NCI-H2227 treated with DMSO at 0.1 percent for 48 hours (cell line): ENCODE results near the gene TTLL5.

Experiments
- DNase-seq: peaks from one replicate; lab custom pipeline; 2025; lab: John Stamatoyannopoulos, UW

TTLL5 gene

DNA sequence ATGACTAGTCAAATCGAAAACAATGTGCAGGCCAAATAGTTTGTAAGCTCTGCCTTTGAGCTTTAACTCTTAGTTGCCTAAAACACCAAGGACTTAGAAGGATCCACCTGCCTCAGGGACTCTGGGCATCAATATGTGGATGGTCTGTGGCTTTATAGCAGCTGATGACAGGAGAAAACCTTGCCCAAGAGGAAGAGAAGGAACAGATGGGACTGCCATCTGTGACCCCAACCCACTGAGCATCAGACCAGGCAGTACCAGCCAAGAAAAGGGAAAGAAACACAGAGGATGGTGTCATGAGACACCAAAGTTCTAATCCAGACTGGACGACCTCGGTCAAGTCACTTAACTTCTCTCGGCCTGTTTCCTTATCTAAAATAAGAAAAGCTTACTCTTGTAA lies 308.1 kb downstream of the TTLL5 start:
- no peak for DNase-seq

DNA sequence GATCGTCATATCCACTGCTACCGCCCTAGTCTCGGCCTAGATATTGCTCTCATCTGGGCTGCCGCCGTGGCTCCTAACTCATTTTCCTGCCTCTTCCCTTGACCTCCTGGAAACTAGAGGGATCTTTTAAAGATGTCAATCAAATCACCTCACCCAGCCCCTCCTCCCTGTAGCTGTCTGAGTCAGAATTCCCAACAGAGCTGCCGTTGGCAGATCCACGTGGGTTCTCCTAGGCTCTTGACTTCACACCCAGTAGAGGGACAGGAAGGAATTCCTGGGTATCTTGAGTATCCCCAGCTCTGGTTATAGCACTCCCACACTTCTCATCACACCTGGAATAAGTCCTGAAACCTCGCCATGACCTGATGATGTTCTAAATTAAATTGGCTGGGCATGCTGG lies 308.8 kb downstream of the TTLL5 start:
- no peak for DNase-seq

DNA sequence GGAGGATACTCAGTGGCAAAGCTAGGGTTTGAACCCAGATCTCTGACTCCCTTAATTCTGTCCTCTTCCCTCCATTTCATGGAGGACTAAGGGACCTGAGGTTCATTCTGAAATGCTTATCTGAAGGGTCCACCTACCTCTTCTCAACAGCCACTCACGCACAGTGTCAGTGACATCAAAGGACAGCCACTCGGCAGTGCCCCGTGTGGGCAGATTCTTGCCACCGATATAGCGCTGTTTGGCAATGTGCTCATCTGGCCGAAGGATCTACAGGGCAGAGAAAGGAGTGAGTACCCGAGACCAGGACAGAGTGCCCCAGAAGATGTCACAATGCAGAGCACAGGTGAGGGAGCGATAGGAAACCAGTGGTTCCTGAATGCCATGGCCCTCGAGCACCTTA lies 309.9 kb downstream of the TTLL5 start:
- no peak for DNase-seq

DNA sequence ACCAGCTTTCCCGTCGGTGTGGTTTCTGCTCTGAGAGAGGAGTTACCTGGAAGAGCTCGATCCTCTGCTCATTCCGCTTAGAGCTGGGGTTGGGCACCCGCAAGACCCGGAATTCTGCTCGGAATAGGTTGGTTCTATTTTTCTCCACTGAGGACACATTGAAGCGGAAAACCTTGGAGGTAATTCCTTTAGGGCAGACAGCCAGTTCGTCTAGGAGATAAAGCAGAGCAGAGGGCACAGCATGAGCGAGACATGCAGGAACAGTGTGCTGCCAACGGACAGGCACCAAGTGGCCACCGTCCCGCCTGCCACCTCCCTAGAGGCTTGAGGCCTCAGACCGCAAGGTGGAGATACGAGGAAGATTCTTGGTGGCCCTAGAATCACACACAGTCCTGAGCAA lies 310.5 kb downstream of the TTLL5 start:
- DNase-seq = no peak

DNA sequence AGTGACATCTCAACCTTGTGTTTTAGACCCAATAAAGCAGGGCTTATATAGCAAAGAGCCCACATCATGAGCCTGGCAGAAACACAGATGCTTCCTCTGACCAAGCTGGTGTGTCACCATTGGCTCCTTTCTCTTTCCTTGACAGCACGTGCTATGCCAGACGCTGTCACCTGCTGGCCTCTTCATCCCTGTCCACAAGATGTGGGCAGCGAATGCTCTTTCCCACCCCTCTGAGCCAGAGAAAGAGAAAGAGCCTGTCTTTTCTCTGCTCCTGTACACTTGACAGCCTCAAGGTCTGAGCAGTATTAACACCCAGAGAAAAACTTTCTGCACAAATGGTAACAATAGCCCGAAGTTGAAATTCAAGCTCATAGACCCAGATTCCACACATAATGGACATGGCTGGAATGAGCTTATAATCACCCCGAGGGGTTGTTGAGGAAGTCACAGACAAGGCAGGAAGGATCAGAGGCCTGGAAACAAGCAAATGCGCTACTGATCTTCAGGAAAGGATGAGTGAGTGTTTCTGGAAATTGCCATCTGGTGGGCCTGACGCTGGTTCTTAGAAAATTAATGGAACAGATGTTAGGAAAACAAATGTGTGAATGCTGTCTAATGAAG lies 311.9 kb downstream of the TTLL5 start:
- no peak for DNase-seq

DNA sequence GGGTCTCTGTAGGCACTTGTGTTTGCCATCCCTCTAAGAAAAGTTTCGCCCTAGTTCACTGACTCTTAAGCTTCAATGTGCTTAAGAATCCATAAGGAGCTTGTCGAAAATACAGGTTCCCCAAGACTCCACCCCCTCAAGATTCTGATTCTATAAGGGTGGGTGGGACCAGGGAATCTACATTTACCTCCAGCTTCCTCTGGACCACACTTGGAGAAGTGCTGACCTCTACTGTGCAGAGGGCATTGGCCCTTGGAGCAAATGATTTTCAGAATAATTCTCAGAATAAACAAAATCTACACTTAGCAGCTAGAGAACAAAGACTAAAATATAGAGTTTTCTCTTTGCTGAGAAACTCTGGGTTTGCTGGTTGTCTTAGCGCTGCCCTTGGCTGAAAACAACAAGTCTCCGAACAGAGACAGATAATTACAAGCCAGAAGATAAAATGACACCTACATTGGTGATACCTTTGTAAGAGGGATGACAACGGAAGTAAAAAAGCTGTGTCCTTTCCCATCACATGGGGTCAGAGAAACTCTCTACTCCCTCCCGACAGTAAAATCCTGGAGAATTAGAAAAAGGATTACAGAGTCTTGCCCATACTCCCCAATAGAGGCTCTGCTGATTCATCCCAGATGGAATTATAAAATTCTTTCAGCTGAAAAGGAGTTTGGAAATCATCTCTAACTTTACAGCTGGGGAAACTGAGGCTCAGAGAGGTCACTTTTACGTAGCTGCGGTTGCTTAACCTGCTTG lies 316.0 kb downstream of the TTLL5 start:
- no peak for DNase-seq

DNA sequence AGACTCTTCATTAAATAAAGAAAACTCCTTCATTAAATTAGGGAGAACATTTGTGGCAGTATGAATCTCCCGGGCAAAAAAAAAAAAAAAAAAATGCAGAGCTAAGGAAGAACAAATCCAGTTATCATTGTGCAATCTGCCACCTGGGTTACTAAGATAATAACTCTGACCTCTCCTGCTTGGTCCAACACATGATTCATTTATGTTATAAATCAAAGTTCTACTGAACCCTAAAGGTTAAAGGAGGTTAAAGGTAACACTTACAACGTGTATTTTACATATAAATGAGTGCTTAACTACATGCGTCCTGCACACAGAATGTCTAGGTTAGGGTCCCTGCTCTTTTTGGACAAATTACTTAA lies 316.5 kb downstream of the TTLL5 start:
- DNase-seq = no peak

DNA sequence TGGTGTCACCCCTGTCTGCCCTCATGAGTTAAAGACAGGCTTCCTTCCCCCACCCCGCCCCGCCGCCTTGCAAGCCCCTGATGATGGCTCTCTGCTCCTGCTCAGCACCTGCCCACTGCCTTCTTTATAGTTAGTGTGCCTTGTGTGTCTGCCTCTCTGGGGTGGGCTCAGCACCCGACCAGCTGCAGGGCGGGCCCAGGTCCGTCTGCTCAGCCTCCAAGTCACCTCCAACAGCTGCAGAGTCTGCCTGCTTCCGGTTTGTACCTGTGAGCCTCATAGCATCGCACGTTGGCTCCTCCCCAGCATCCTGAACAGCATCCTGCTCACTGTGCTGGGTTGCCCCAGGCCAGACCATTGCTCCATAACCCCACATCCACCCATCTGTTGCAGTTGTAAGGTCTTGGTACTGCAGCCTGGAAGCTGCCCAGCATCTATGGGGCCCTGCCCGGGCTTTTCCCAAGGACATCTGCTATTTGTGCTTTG lies 317.2 kb downstream of the TTLL5 start:
- DNase-seq = no peak

DNA sequence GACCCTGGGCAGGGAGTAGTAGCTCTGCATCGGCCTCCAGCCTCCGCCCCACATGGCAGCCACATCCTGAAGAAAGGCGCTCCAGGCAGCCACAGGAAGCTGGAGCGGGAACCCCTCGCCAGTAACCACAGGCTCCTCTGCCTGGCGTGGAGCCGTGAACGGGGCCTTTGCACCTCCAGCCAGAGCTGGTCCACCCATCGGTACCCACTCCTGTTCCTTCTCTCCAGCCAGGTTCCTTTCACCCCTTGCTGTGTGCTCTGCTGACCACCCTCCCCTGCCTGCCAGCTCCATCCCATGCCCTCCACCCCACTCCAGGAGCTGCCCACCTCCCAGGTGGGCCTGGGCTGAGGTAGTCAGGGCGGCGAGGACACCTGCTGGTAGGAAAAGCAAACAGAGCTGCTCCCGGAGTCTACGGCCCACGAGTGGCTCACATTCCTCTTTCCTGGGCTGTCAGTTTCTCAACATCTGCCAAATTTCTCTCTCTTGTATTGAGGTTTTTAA lies 318.1 kb downstream of the TTLL5 start:
- no peak for DNase-seq

DNA sequence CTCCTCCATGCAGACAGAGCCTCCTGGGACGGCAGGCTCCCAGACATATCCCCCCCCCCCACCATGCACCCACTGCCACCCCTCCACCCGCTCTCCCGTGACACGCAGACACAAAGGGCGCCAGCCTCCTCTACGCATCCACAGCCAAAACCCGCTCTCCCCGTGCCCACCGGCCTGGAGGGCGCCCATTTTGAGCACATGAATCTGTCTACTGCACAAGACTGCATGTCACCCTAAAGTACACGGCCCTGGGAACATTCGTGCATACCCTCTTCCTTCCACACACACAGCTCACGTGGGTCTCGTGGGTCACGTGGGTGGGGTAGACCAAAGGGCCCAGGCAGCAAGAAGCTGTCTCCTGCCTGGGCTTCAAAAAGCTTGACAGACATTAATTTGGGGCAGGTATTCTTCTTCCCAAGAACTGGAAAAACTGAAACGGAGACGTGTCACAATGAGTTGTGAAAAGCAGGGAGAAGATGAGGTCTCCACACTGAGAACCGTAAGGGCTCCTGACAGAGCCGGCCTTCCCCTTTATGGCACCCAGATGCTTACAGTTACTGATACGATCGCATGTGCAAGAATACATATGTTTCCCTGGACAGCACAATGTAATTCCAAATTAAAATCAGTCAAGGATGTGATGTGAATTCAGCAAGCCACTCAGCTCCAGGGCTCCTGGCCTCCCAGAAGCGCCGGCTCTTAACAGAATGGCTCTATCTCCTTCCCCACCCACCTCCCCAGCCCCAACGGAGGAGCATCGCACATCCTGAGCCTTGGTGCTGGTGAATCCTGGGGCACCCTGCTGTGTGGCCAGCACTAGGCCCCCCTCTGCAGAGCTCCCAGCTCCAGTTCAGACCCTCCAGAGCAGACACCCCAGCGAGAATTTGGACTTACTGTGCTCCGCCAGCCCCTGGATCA lies 318.9 kb downstream of the TTLL5 start:
- DNase-seq = no peak

DNA sequence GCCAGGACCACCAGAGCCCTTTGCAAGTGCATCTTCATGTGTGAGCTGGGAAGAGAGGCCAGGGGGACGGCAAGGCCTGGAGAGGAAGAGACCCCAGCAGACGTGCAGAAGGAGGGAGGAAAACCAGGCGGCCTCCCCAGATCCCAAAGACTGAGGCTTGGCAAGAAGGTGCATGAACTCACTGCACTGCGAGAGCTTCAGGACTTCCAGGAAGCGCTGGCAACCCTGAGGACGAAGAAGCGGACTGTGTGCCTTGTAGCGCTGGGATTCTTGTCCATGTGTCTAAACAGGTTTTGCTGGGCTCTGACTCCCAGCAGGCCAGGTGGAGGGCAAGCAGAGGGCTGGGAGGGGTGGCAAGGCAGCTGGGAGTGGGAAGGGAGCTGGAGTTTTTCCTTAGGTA lies 319.8 kb downstream of the TTLL5 start:
- DNase-seq = no peak

DNA sequence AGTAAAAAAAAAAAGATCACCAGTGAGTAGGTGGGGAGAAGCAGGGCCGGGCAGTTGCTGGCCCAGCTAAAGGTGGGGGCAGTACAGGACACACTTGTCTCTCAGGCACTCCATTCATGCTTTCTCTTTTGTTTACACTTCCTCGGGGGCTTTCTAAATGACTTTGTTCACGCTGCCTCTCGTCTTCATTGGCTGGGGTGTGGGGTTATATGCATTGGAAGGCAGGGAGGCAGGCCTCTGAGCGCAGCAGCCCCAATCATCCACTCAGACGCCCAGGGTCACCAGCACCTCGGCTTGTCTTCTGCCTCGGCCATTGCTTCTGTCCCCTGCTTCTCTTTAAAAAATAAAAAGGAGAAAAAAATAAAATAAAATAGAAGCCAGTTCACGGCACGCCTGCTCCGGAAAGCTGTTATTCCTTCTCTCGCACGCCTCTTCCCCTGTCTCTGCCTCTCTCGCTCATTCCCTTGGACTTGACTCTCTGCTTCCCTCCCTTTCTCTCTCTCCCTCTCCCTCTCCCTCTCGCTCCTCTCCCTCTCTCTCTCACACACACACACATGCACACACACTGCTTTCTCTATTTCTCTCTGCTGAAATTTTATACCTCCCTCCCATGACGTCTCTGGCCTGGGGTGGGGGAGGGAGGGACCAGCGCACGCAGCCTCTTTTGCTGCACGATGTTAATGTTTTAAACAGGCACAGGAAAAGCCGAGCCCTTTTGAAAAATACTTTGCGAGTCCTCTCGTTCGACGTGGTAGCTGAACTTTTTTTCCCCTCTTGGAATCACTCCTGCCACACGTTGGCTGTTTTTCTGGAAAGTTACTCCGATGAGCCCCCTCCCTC lies 320.6 kb downstream of the TTLL5 start, which contains the start of gene TGFB3:
TGFB3 (minus strand) TSS at position 570 of the 840 bp plus-strand sequence. CDS start 1,102 bp downstream, outside the sequence.
- peak; percentile 46 for DNase-seq

DNA sequence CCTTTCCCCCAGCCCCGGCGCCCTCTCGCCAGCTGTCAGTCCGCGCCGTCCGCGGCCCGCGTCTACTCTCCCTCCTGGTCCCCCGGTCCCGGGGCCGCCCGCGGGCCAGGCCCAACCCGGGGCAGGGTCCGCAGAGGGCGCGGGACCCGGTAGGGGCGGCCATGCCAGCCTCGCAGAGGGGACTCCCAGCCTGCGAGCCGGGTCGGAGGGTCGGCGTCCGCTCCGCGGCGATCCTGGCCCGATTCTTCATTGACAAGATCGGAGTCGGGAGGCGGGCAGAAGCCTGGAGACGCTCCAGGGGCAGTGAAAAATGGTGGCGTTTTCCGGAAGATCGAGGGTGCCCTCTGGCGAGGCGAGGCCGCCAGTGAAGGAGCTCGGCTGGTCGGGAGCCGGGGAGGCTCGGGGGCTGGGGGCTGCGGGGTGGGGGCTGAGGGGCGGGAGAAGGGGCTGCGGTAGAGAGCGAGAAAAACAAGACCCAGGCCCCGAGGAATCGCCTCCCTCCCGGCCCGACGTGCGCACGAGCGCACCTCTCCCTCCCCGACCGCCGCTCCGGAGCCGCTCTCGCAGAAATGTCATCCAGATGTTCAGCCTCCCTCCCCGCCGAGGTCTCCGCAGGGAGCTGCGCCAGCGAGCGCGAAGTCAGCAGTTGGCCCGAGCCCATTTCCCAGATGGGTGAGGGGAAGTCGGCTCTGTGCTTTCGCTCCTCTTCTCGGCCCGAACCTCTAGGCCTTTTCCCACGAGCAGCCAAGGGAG lies 321.4 kb downstream of the TTLL5 start:
- peak; percentile 77 for DNase-seq

DNA sequence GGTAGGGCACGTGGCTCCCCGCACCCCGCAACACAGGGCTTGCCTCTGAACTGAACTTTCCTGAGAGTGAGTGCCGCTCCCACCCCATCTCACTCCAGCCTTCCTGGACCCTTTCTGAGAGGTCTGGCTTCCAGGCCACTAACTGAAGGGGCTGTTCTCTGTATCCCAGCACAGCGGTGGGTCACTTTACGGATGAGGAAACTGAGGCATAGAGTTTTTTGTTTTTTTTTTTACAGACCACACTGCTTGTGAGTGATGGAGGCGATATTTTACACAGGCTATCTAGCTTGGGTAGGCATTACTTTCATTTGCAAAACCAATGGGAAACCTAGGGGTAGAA lies 321.9 kb downstream of the TTLL5 start:
- DNase-seq = no peak

DNA sequence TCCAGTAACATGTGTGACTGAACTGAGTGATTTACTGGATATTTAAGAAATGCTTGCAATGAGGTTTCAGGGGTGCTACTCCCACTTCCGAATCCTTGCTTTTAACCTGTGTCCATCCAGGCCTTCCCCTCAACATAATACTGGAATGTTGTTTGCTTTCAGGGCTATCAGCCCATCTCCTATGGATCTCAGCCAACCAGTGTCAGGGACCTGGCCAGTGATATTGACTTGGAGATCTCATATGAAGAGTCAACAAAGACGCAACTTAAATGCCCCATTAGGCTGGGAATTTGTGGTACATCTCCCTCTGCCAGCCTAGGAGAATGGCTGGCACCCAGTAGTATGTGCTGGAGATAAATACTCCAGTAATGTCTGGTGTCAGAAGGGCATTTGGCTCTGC lies 323.6 kb downstream of the TTLL5 start:
- no peak for DNase-seq

DNA sequence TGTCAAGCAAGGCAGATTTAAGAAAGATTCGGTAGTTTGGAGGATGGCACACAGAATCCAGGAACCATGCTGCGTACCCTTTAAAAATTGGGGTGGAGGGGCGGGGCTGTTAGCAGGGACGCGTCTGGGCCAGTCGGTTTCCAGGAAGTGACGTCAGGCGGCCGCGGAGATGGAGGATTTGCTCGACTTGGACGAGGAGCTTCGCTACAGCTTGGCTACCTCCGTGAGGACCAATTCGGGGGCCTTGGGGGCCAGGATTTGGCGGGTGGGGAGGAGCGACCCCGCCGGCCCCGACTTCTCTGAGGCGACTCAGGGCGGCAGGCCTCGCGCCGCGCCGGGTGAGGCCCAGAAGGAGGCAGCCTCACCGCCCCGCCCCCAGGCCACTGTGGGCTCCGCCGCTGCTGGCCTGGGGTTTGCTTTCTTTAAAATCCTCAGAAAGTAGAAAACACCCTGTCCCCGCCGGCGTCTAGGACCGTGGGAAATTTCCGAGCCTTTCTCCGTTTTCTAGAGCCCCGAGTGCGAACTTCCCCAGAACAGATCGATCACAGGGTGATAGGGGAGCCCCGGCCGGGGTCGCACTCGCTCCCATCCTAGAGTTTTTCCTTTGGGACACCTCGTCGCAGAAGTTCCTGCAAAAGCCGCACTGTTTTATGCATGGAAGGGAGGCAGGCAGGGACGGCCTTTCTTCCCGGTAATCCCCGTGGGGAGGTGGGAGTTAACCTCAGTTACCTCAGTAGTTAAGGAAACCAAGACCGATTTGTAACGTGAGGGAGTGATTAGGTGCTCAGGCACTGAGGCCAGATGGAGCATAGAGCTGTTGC lies 324.8 kb downstream of the TTLL5 start, which contains the start of gene IFT43:
IFT43 (plus strand) TSS at position 146 of the 821 bp plus-strand sequence; CDS start at position 170, 24 bp downstream.
- DNase-seq = peak; percentile 71

DNA sequence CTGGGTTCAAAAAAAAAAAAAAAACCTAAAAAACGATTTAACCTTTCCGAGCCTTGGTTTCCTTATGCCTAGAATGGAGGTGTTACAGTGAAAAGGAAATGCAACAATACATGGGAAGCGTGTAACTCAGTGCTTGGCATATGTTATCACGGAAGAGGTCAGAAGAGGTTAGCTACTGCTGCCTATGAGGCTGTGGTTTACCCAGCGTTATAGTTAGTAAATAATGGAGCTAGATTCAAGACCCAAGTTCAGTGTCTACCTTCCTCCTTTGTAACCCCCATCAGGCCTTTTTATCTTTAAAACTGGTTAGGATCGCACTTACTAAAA lies 325.4 kb downstream of the TTLL5 start:
- DNase-seq = no peak

DNA sequence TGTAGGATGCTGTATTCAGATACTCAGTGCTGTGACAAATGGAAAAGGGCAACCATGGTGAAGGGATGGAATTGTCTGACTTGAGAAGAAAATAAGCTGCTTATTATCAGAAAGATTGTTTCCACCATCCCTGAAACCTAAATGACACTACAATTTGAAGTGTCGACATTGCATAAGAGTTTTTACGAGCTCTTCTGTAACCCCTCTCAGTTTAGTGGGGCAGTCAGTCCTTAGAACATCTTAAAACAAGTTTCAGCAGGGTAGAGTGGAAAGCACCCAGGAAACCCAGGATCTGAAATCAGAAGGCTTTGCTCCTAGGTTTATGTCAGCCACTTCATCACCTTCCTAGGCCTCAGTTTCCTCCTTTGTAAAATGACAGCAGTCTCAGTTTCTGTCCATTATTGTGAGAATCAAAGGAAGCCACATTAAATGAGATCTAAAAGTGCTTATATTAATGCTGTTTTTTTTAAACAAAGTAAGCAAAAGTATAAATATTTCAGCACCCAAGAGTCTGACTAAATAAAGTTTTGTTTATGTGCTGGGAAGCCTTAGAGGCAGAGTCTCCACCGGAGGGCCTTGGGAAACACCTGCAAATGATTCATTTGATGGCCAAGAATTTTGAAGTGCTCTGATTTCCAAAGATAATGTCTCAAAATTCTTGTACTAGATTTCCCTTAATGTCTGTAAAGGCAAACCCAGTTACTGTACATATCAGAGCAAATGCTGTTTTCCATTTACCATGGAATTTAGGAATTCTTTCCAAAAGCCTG lies 326.3 kb downstream of the TTLL5 start:
- no peak for DNase-seq

DNA sequence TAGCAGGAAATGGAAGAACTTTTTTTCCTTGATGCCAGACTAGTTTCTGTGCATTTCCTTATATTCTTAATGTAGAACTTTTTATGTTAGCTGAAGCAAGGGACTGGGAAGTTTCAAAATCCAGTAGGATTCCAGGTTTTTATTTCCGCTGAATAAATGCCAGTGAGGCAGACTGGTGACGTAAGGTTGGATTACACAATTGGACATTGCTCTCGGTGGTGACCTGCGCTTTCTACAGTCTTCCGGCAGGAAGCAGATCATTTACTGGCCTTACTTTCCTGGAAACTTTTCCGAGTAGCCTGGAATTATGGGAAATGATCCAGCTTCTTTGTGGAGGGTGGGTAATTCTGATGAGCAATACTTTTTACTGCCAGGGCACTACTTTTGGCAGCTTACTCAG lies 328.1 kb downstream of the TTLL5 start:
- no peak for DNase-seq
